Stomach (tissue), 4 donors: Measurements from ENCODE around the gene TRIM75.

Experiments used
- CTCF ChIP-seq, 7 experiments: fragments of 450-650 bp in 4 of 7; fragments of 200-600 bp in 3 of 7; sonication (generic) in 3 of 7; IDR thresholded peaks; one replicate each; pipeline ENCODE4 v1.5.1; 2016 to 2019; ENCODE audit warnings: antibody characterized with exemption in 7 of 7, control low read depth in 2 of 7, mild to moderate bottlenecking in 1 of 7
- EP300 ChIP-seq: sonication (generic); formaldehyde crosslinking; IDR thresholded peaks from one replicate; pipeline ENCODE4 v1.6.1; 2017; ENCODE audit warnings: antibody characterized with exemption
- POLR2A ChIP-seq, 4 donors: fragments of 450-650 bp; IDR thresholded peaks; one replicate each; pipeline ENCODE4 v1.6.1; 2016; ENCODE audit warnings: antibody characterized with exemption in 4 of 4, control low read depth in 2 of 4, mild to moderate bottlenecking in 1 of 4, moderate library complexity in 1 of 4
- POLR2AphosphoS5 ChIP-seq, 3 donors: sonication (generic); formaldehyde crosslinking; IDR thresholded peaks; one replicate each; pipeline ENCODE4 v1.6.1; 2016; ENCODE audit warnings: antibody characterized with exemption in 3 of 3

- TF ChIP-seq CTCF (IDR thresholded peaks at IDR 0.05) (no peak), POLR2AphosphoS5 (IDR thresholded peaks at IDR 0.05) (no peak), POLR2A (IDR thresholded peaks at IDR 0.05) (no peak), EP300 (no peak)
Measured at GRCh38 chr4:165094873-165095272, 41.2 kb downstream of the TRIM75 start.
